HepG2 (cell line): ENCODE results near the gene FAAP100. TPM values are rescaled to one million over a fixed set of nuclear protein-coding genes. Genes with fewer than 3 reads are reported as not detected.
"Not testable (repeated sequence)": the region's sequence is repeated elsewhere in the genome, so short reads cannot be mapped to it uniquely, and the experiment has no call there.

Experiments used
- ATAC-seq: fragments of 200-7000 bp; cut with Tn5 transposase; 3 replicates; pipeline ENCODE4 v1.9.1; 2020; ENCODE audit warnings: mild to moderate bottlenecking, moderate library complexity
- BruUV-seq: library from RNA; stranded (reverse); fragments of 400-500 nt; replicated peaks from 2 replicates; lab custom pipeline; 2021; lab: Mats Ljungman, UMichigan
- CTCF ChIA-PET: fragments of 300-600 bp; formaldehyde crosslinking; extraction: SDS; loops from one replicate; lab custom pipeline; 2021; ENCODE audit warnings: low total read pairs, inconsistent platforms, low intra/inter-chr PET ratio; lab: Yijun Ruan, JAX
- POLR2A ChIA-PET: fragments of 350-600 bp; sonication (Branson Sonifier 250); formaldehyde crosslinking; loops from one replicate; lab custom pipeline; 2020; ENCODE audit warnings: antibody characterized with exemption, inconsistent platforms; lab: Yijun Ruan, JAX
- DNase-seq: peaks from one replicate; pipeline ENCODE4 v3.0.0-alpha.2; 2015; ENCODE audit warnings: low spot score
- FAIRE-seq: peaks from 3 replicates; lab custom pipeline; 2011; peaks lifted over from hg19 to GRCh38; lab: Jason Lieb, UNC
- H2AFZ ChIP-seq: one replicate; pipeline ENCODE4 v1.6.1; 2011; ENCODE audit warnings: low read length, inconsistent platforms
- H3K27ac ChIP-seq: fragments of 300-600 bp; 3 replicates; pipeline ENCODE4 v1.8.0; 2011; ENCODE audit warnings: mixed run types, mild to moderate bottlenecking, mixed read lengths, low read length, inconsistent platforms; ENCODE audit not compliant: insufficient read depth; ENCODE audit errors: extremely low read length
- H3K27me3 ChIP-seq, 2 experiments: fragments of 200-600 bp in 1 of 2; 2 replicates in 1 of 2; 3 replicates in 1 of 2; pipeline versions ENCODE4 v1.6.0 to v1.8.0; 2011; ENCODE audit warnings: low read length in 2 of 2, mild to moderate bottlenecking in 2 of 2, moderate library complexity in 2 of 2, inconsistent platforms in 1 of 2; ENCODE audit not compliant: insufficient read depth in 2 of 2, control insufficient read depth in 1 of 2
- H3K36me3 ChIP-seq, 2 experiments: fragments of 200-600 bp in 1 of 2; replicated peaks in 1 of 2; 2 replicates in 1 of 2; 3 replicates in 1 of 2; pipeline versions ENCODE4 v1.5.1 to v1.8.0; 2011; ENCODE audit warnings: low read length in 2 of 2, inconsistent platforms in 1 of 2; ENCODE audit not compliant: insufficient read depth in 2 of 2, control insufficient read depth in 1 of 2
- H3K4me1 ChIP-seq: 2 replicates; pipeline ENCODE4 v1.5.1; 2012; ENCODE audit warnings: low read length, inconsistent platforms; ENCODE audit not compliant: insufficient read depth
- H3K4me2 ChIP-seq: 2 replicates; pipeline ENCODE4 v1.6.0; 2011; ENCODE audit warnings: low read depth, low read length, inconsistent platforms
- H3K4me3 ChIP-seq, 3 experiments: fragments of 200-600 bp in 1 of 3; sonication (generic), shearing (Covaris generic) in 1 of 3; replicated peaks in 1 of 3; 2 replicates each; pipeline ENCODE4 v1.5.1; 2011 to 2016; ENCODE audit warnings: low read length in 3 of 3, inconsistent platforms in 2 of 3, low read depth in 2 of 3, mild to moderate bottlenecking in 2 of 3, control low read depth in 1 of 3, mixed read lengths in 1 of 3; ENCODE audit not compliant: insufficient read depth in 1 of 3
- H3K79me2 ChIP-seq: one replicate; pipeline ENCODE4 v1.6.1; 2011; ENCODE audit warnings: low read length, inconsistent platforms; ENCODE audit not compliant: insufficient read depth
- H3K9ac ChIP-seq: 2 replicates; pipeline ENCODE4 v1.6.0; 2011; ENCODE audit warnings: mild to moderate bottlenecking, low read depth, low read length, inconsistent platforms; ENCODE audit not compliant: insufficient read depth
- H3K9me3 ChIP-seq: 2 replicates; pipeline ENCODE4 v1.5.1; 2012; ENCODE audit warnings: mild to moderate bottlenecking, low read length
- H4K20me1 ChIP-seq: 2 replicates; pipeline ENCODE4 v1.6.0; 2011; ENCODE audit warnings: inconsistent platforms, mild to moderate bottlenecking, low read length, moderate library complexity; ENCODE audit not compliant: insufficient read depth
- ARHGAP35 ChIP-seq: sonication (generic); formaldehyde crosslinking; IDR thresholded peaks from 2 replicates; pipeline ENCODE4 v1.9.0; 2022; ENCODE audit warnings: mild to moderate bottlenecking, inconsistent platforms, moderate library complexity, missing genetic modification reagents, borderline replicate concordance
- CREB1 ChIP-seq, 2 experiments: fragments of 450-650 bp in 1 of 2; IDR thresholded peaks; 2 replicates each; pipeline ENCODE4 v1.6.1; 2016 to 2017; ENCODE audit warnings: control low read depth in 1 of 2, mild to moderate bottlenecking in 1 of 2, missing compliant biosample characterization in 1 of 2, missing genetic modification characterization in 1 of 2
- ELK4 ChIP-seq: sonication (generic); formaldehyde crosslinking; IDR thresholded peaks from 2 replicates; pipeline ENCODE4 v1.9.0; 2021; ENCODE audit warnings: missing genetic modification reagents, borderline replicate concordance
- ETS1 ChIP-seq: sonication (generic); formaldehyde crosslinking; IDR thresholded peaks from 2 replicates; pipeline ENCODE4 v1.4.0; 2020; ENCODE audit warnings: missing genetic modification reagents
- HNRNPL ChIP-seq: fragments of 200-400 bp; formaldehyde crosslinking; IDR thresholded peaks from 2 replicates; pipeline ENCODE4 v1.6.1; 2017; ENCODE audit warnings: mild to moderate bottlenecking, low read depth, low read length
- HNRNPLL ChIP-seq: fragments of 200-400 bp; formaldehyde crosslinking; IDR thresholded peaks from 2 replicates; pipeline ENCODE4 v1.6.1; 2017; ENCODE audit warnings: mild to moderate bottlenecking, low read depth, low read length; ENCODE audit not compliant: poor library complexity, severe bottlenecking
- MAZ ChIP-seq, 2 experiments: sonication (generic) in 1 of 2; formaldehyde crosslinking in 1 of 2; IDR thresholded peaks; 2 replicates each; pipeline versions ENCODE4 v1.5.0 to v1.6.1; 2012 to 2020; ENCODE audit warnings: low read depth in 2 of 2, mild to moderate bottlenecking in 2 of 2, borderline replicate concordance in 1 of 2, improper control_type of control experiment in 1 of 2, low read length in 1 of 2, missing genetic modification reagents in 1 of 2, moderate library complexity in 1 of 2
- ZBTB49 ChIP-seq: sonication (generic); formaldehyde crosslinking; IDR thresholded peaks from 2 replicates; pipeline ENCODE4 v1.4.0; 2020; ENCODE audit warnings: missing genetic modification reagents, borderline replicate concordance
- ZMYM4 ChIP-seq: sonication (generic); formaldehyde crosslinking; IDR thresholded peaks from 2 replicates; pipeline ENCODE4 v1.8.1; 2023; ENCODE audit warnings: mild to moderate bottlenecking, missing genetic modification reagents
- ZNF207 ChIP-seq: fragments of 450-650 bp; IDR thresholded peaks from 2 replicates; pipeline ENCODE4 v1.6.1; 2016; ENCODE audit warnings: antibody characterized with exemption, borderline replicate concordance
- WGBS: methylation state at CpG from one replicate; pipeline ENCODE4 v1.1.6; 2017; ENCODE audit warnings: low lambda C conversion rate; 5-methylcytosine and 5-hydroxymethylcytosine counted together
- in situ Hi-C: cut with HindIII; loops from 2 replicates; pipeline ENCODE4 v1.10.0; 2017; ENCODE audit warnings: low pct_unique_long_range_greater_than_20kb; ENCODE audit not compliant: extremely low pct_ligation_motif_present
- intact Hi-C: fragments of 100-400 bp; cut with micrococcal nuclease; formaldehyde crosslinking; loops from one replicate; pipeline ENCODE4 v1.10.0; 2022; ENCODE audit not compliant: unreplicated experiment
- polyA plus RNA-seq, 8 experiments: library from polyadenylated mRNA; depleted of rRNA in 3 of 8; stranded (reverse) in 7 of 8; unstranded in 1 of 8; fragments of >200 nt; fragmentation: Illumina TruSeq in 4 of 8; extraction: Trizol in 4 of 8; gene quantifications; 2 replicates each; pipeline versions ENCODE4 v1.2.1 to v1.2.3, GENCODE V29; 2011 to 2016; ENCODE audit warnings: low read depth in 4 of 8, missing spikeins in 1 of 8, mixed read lengths in 1 of 8; ENCODE audit not compliant: insufficient read depth in 1 of 8
- total RNA-seq, 5 experiments: library from RNA; depleted of rRNA; stranded (reverse); fragments of >200 nt; fragmentation: Illumina TruSeq; extraction: Trizol; gene quantifications; 2 replicates each; pipeline ENCODE4 v1.2.3, GENCODE V29; 2016; ENCODE audit warnings: low read depth in 1 of 5

FAAP100 gene
- total and polyA plus RNA-seq, 2 of the 13 experiments (the other 11 are each of a cell fraction or from before 2014, with no cell fraction given): 7.6 to 20.8 TPM

GRCh38 chr17:81531013-81531412 lies 21.1 kb downstream of the FAAP100 start:
- Histone ChIP-seq H3K4me1 (peaks cover 24% of the 10 kb centered on the region), H3K9me3 (peaks cover 15% of the 10 kb centered on the region; the same call in 1 of the 2 replicates), H3K27me3 (peaks cover 18 to 43% of the 10 kb centered on the region in 2 experiments)
- H4K20me1 ChIP-seq; H3K79me2 ChIP-seq; DNase-seq; BruUV-seq; H3K36me3 ChIP-seq; H3K4me3 ChIP-seq; H3K9ac ChIP-seq; H2AFZ ChIP-seq; ATAC-seq; FAIRE-seq; in situ Hi-C loops; intact Hi-C loops; H3K27ac ChIP-seq; TF ChIP-seq CREB1 (CRISPR knock-in tag; IDR thresholded peaks at IDR 0.05): not testable (repeated sequence)
- WGBS: 74% methylated on average over 6 of the region's 6 CpGs
- TF ChIP-seq ZNF207: 0 out of 2 replicates have a peak, but pooled peaks have one; percentile 40
- TF ChIP-seq CREB1 (IDR thresholded peaks at IDR 0.05): peak; percentile 74
- TF ChIP-seq, all 625 proteins: peak for 2; not testable (repeated sequence) for 623
- POLR2A ChIA-PET, CTCF ChIA-PET, H3K4me2 ChIP-seq: not testable (repeated sequence)

- no TSS peak for BruUV-seq
- FAIRE-seq: no peak
- TF ChIP-seq ZBTB49 (CRISPR knock-in tag): 0 out of 2 replicates have a peak, but pooled peaks have one; percentile 27
- peak; percentile 84; the same call in 1 of the 2 replicates for TF ChIP-seq HNRNPL
- TF ChIP-seq ARHGAP35 (CRISPR knock-in tag): no peak
- TF ChIP-seq HNRNPLL: no peak
- no peak for TF ChIP-seq MAZ (IDR thresholded peaks at IDR 0.05; ENCODE audit: borderline replicate concordance, low read depth, low read length)
- TF ChIP-seq MAZ (CRISPR knock-in tag; IDR thresholded peaks at IDR 0.05; ENCODE audit: low read depth): no peak
- no peak for TF ChIP-seq ETS1
- TF ChIP-seq ELK4: no peak
- no peak for TF ChIP-seq ZMYM4 (CRISPR knock-in tag)
- H3K79me2 ChIP-seq: no peaks in the 10 kb centered on the region
- H3K27me3 ChIP-seq: peaks cover 18 to 54% of the 10 kb centered on the region in 2 experiments
- no peaks in the 10 kb centered on the region for H3K36me3 ChIP-seq
- 57% methylated on average over 5 of the region's 6 CpGs for WGBS
- in situ Hi-C loops (no loop called here), intact Hi-C loops (no loop called here)
- H3K9ac ChIP-seq: no peak overlapping the region
- no peak for ATAC-seq
- no peak for DNase-seq
- H3K9me3 ChIP-seq: peaks cover 15% of the 10 kb centered on the region; the same call in 1 of the 2 replicates
- ChIA-PET CTCF (no interaction called here), POLR2A (interaction anchor here (0.9 to 1.4 kb wide), 2 partner anchors 11 to 13 kb away, joined by 3 to 5 read pairs; no protein-coding TSS in a partner anchor)
- H3K4me2 ChIP-seq: no peak overlapping the region
- peak overlapping the region in 1 of 3 experiments; percentile 57; a peak in 1 of 6 replicates for H3K4me3 ChIP-seq
- H2AFZ ChIP-seq: no peak overlapping the region
- H4K20me1 ChIP-seq: peaks cover 5% of the 10 kb centered on the region; the same call in 1 of the 2 replicates
- H3K27ac ChIP-seq: no peak overlapping the region
- peaks cover 24% of the 10 kb centered on the region for H3K4me1 ChIP-seq
Observed at GRCh38 chr17:81529437-81529803, 22.7 kb downstream of the FAAP100 start.
